ENCODE data around the gene CSPG4.

DNA sequence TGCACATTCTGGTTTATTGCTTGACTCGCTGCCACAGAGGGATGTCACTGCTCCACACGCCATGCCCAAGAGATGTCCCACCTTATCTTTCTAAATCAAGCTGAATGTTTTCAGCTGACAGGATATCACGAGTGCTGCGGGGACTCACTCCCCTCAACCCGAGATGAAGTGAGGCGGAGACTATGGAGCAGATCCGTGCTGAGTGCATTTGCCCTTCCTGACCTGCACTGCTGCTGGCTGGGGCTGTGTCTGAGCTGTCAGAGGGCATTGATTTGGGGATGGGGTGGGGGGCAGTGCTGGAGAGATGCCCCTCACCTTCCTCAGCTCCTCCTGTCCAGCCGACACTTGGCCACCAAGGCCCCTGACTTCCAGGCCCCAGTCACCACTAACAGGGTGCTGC is 40.5 kb upstream of the CSPG4 start:
- TF ChIP-seq, protein P1, sequence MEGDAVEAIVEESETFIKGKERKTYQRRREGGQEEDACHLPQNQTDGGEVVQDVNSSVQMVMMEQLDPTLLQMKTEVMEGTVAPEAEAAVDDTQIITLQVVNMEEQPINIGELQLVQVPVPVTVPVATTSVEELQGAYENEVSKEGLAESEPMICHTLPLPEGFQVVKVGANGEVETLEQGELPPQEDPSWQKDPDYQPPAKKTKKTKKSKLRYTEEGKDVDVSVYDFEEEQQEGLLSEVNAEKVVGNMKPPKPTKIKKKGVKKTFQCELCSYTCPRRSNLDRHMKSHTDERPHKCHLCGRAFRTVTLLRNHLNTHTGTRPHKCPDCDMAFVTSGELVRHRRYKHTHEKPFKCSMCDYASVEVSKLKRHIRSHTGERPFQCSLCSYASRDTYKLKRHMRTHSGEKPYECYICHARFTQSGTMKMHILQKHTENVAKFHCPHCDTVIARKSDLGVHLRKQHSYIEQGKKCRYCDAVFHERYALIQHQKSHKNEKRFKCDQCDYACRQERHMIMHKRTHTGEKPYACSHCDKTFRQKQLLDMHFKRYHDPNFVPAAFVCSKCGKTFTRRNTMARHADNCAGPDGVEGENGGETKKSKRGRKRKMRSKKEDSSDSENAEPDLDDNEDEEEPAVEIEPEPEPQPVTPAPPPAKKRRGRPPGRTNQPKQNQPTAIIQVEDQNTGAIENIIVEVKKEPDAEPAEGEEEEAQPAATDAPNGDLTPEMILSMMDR (conservative IDR thresholded peaks at IDR 0.05 in 1 of 2, IDR thresholded peaks at IDR 0.05 in 1 of 2; ENCODE audit: extremely low read depth in 1 of 2, insufficient read depth in 1 of 2, low read depth in 1 of 2, low read length in 2 of 2), result no peak
- no peak for TF ChIP-seq EZH2 (IDR thresholded peaks at IDR 0.05; ENCODE audit: borderline replicate concordance, low read length)

All from mammary epithelial cell (primary cell).